Cardiac fibroblast (primary cell): ENCODE measurements around the gene GRAMD1B.

Experiments
- DNase-seq, 2 donors: peaks; one replicate each; pipeline versions ENCODE4 v3.0.0 to v3.0.0-alpha.2; 2010; ENCODE audit warnings: low read depth in 2 of 2
- H3K4me3 ChIP-seq, 2 donors: replicated peaks in 1 of 2; 1 replicate in 1 of 2; 2 replicates in 1 of 2; pipeline ENCODE4 v1.5.1; 2011; ENCODE audit warnings: low read depth in 2 of 2, low read length in 2 of 2, mild to moderate bottlenecking in 2 of 2, moderate library complexity in 1 of 2
- CTCF ChIP-seq: IDR thresholded peaks from one replicate; pipeline ENCODE4 v1.5.1; 2011; ENCODE audit warnings: low read depth, mild to moderate bottlenecking, low read length, inconsistent platforms

The GRAMD1B gene

GRCh38 chr11:123487157-123487744 lies 57.2 kb downstream of the GRAMD1B start:
- no peak for TF ChIP-seq CTCF
- DNase-seq = no peak
- no peak overlapping the region for H3K4me3 ChIP-seq

- DNase-seq = no peak
- no peak overlapping the region for H3K4me3 ChIP-seq
- no peak for TF ChIP-seq CTCF
These were observed 60.5 kb downstream of the GRAMD1B start for GRCh38 chr11:123490527-123490926.

DNA sequence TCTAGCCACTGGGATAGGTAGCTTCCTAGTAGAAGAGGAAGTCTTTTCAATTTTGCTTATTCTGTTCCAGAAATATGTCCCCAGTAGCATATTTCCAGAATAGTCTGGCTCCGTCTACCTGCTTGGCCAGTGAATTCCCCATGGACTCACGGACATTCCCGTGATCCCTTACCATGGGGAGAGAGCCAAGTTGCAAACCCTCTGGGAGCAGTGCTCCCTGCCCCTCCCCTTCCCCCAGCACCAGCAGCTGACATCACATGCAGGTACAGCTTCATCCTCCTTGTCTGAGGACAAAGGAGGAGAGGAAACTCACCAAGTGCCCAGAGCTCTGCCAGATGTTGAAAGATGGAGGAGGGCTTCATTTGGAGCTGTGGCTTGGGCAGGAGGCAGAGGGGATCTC lies 61.2 kb downstream of the GRAMD1B start:
- TF ChIP-seq CTCF = no peak
- H3K4me3 ChIP-seq = no peak overlapping the region
- no peak for DNase-seq

- no peak for TF ChIP-seq CTCF
- no peak overlapping the region for H3K4me3 ChIP-seq
- DNase-seq = no peak
These were observed 63.4 kb downstream of the GRAMD1B start for GRCh38 chr11:123493349-123494063.

DNA sequence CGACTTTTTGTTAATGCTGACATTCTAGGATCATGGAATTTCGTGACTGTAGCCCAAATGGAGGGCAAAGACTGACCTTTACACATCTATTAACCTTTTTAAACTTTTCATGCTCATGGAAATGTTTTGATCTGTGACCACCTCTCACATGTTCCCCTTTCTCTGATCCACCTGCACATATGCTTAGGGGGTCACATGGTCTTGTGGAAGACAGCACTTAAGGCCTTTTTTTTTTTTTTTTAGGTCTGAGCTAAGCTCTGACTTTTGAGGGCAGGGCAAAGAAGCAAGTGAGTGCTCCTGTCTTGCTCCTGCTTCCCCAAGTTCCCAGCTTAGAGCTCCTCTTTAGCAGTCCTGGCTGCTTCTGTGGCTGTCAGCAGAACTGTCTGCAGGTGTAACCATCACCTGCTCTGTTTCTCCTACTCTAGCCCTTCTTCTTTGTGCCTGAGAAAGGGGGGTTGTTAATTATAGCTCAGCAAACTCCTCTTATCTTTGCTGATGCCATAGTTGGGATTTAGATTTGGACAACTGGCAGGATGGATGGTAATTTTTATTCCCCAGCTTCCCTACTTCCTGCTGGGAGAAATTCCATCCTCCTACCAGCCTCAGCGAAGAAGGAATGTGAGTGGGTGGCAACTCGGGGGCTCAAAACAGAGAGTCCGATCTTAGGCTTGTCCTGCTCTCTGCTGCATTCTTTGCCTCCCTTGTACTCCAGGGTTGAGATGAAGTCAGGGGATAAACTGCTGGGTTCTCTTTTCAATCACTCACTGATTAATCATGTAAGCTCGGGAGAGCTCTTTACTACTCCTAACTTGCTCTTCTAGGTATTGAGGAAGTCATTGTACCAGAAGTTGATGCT lies 64.4 kb downstream of the GRAMD1B start:
- DNase-seq = peak; percentile 11 to 43
- TF ChIP-seq CTCF = no peak
- no peak overlapping the region for H3K4me3 ChIP-seq

GRCh38 chr11:123504401-123504800 lies 74.3 kb downstream of the GRAMD1B start:
- TF ChIP-seq CTCF = no peak
- no peak for DNase-seq
- no peak overlapping the region for H3K4me3 ChIP-seq
